HG03159 (cell line): ENCODE data around the gene IRGQ.
A peak's percentile ranks its signal among the peaks of the same experiment; 100 is the strongest.
"Not testable (repeated sequence)": the region's sequence is repeated elsewhere in the genome, so short reads cannot be mapped to it uniquely, and the experiment has no call there.

Source experiments
- ATAC-seq: cut with Tn5 transposase; IDR thresholded peaks from one replicate; pipeline ENCODE4 v1.9.1; 2021; ENCODE audit warnings: mild to moderate bottlenecking, moderate library complexity; ENCODE audit not compliant: unreplicated experiment

The IRGQ gene

GRCh38 chr19:43624933-43625332 is 29.0 kb upstream of the IRGQ start:
- no peak for ATAC-seq

GRCh38 chr19:43623889-43624670 is 28.1 kb upstream of the IRGQ start:
- ATAC-seq, result no peak

- ATAC-seq, result no peak
Observed at GRCh38 chr19:43622956-43623355, 27.0 kb upstream of the IRGQ start.

GRCh38 chr19:43622070-43622469 is 26.1 kb upstream of the IRGQ start:
- ATAC-seq, result no peak

GRCh38 chr19:43620061-43621001 is 24.4 kb upstream of the IRGQ start:
- no peak for ATAC-seq

- ATAC-seq, result peak; percentile 73
Observed at GRCh38 chr19:43619262-43620060, 23.5 kb upstream of the IRGQ start, which contains the start of gene ZNF428. TSS of gene ZNF428 (minus strand) at chr19:43619629. CDS start at chr19:43614304, 5,325 bp downstream.

- peak; percentile 11 for ATAC-seq
Observed at GRCh38 chr19:43618921-43619261, 23.0 kb upstream of the IRGQ start.

GRCh38 chr19:43616954-43617353 is 21.0 kb upstream of the IRGQ start:
- no peak for ATAC-seq

- ATAC-seq, result no peak
Observed at GRCh38 chr19:43616306-43616705, 20.4 kb upstream of the IRGQ start.

- ATAC-seq, result no peak
Observed at GRCh38 chr19:43612374-43612773, 16.4 kb upstream of the IRGQ start.

- ATAC-seq, result no peak
Observed at GRCh38 chr19:43611788-43612187, 15.9 kb upstream of the IRGQ start, which contains the start of gene SRRM5. TSS of gene SRRM5 (plus strand) at chr19:43612088. CDS start at chr19:43612122, 34 bp downstream.

GRCh38 chr19:43610493-43610892 is 14.6 kb upstream of the IRGQ start:
- ATAC-seq, result no peak

GRCh38 chr19:43609872-43610271 is 13.9 kb upstream of the IRGQ start:
- no peak for ATAC-seq

- ATAC-seq, result no peak
Observed at GRCh38 chr19:43607238-43608205, 11.6 kb upstream of the IRGQ start.

GRCh38 chr19:43606569-43607229 is 10.8 kb upstream of the IRGQ start:
- no peak for ATAC-seq

GRCh38 chr19:43605875-43606568 is 10.1 kb upstream of the IRGQ start:
- ATAC-seq, result no peak

GRCh38 chr19:43600326-43600725 is 4.4 kb upstream of the IRGQ start:
- ATAC-seq, result not testable (repeated sequence)

- no peak for ATAC-seq
Observed at GRCh38 chr19:43599635-43600295, 3.8 kb upstream of the IRGQ start.
